ENCODE data around the gene TARS3.

TARS3 gene

DNA sequence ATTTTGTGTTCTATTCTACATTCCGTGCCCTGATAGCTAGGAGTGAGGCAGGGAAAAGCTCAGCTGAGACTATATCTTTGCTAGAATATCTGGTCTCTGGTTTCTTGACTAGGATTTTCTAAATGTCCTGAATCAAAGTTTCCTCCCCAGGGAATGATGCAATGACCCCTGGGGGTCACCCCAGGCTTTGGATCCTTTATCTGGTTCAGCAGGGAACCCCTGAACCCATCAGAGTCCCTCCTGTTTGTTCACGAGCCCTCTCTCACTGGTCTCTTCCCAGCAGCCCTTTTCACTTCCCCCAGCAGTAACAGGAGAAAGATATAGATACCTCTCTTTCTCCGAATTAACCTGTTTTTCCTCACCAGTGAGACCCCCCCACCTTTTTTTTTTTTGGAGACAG lies 86.4 kb downstream of the TARS3 start:
- Histone ChIP-seq H3K4me3 (ENCODE audit: low read depth in 1 of 2, low read length in 2 of 2) (no peak overlapping the region), H3K36me3 (ENCODE audit: insufficient read depth, low read length) (peaks cover 30% of the 10 kb centered on the region), H3K9ac (ENCODE audit: low read depth, low read length) (no peak overlapping the region), H2AFZ (ENCODE audit: low read depth, low read length) (no peak overlapping the region), H3K27me3 (ENCODE audit: insufficient read depth, low read length, poor library complexity) (no peaks in the 10 kb centered on the region), H3K4me2 (ENCODE audit: insufficient read depth, low read length) (no peak overlapping the region), H3K9me3 (ENCODE audit: insufficient read depth, low read length, severe bottlenecking) (no peaks in the 10 kb centered on the region), H3K79me2 (ENCODE audit: insufficient read depth, low read length) (peaks cover 3% of the 10 kb centered on the region; the same call in 1 of the 2 replicates), H3K4me1 (ENCODE audit: insufficient read depth, low read length) (peaks cover 22% of the 10 kb centered on the region), H4K20me1 (ENCODE audit: insufficient read depth, low read length) (peaks cover 7% of the 10 kb centered on the region; the same call in 1 of the 2 replicates), H3K27ac (ENCODE audit: low read length) (no peak overlapping the region)
- no peak for ATAC-seq (ENCODE audit: insufficient read depth, low read depth)
- no peak for TF ChIP-seq CTCF (IDR thresholded peaks at IDR 0.05; ENCODE audit: borderline replicate concordance, extremely low read depth, low read length, poor library complexity, severe bottlenecking)
- TF ChIP-seq EZH2 (IDR thresholded peaks at IDR 0.05; ENCODE audit: borderline replicate concordance, low read depth, low read length, severe bottlenecking): no peak
- no peak for DNase-seq

DNA sequence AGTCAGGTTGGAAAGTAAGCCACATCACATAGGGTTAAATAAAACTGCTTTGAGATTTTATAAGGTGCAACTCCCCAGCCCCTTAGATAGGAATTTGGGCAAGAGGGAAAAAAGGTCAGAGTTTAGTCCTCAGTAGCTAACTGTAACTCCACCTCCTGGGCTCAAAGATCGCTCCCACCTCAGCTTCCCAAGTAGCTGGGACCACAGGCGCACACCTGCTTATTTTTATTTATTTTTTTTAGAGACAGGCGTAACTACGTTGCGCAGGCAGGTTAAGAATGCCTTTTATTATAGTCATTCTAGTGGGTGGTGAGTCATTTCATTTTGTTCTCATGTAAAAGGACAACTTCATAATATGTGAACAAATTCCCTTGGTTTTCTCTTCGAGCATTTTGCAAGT lies 86.8 kb downstream of the TARS3 start:
- TF ChIP-seq EZH2 (IDR thresholded peaks at IDR 0.05; ENCODE audit: borderline replicate concordance, low read depth, low read length, severe bottlenecking): no peak
- no peak for TF ChIP-seq CTCF (IDR thresholded peaks at IDR 0.05; ENCODE audit: borderline replicate concordance, extremely low read depth, low read length, poor library complexity, severe bottlenecking)
- peaks cover 18% of the 10 kb centered on the region for H3K4me1 ChIP-seq (ENCODE audit: insufficient read depth, low read length)
- H3K27ac ChIP-seq (ENCODE audit: low read length): no peak overlapping the region
- DNase-seq: no peak
- no peak for ATAC-seq (ENCODE audit: insufficient read depth, low read depth)
- no peak overlapping the region for H3K4me3 ChIP-seq (ENCODE audit: low read depth in 1 of 2, low read length in 2 of 2)
- H2AFZ ChIP-seq (ENCODE audit: low read depth, low read length): no peak overlapping the region
- H4K20me1 ChIP-seq (ENCODE audit: insufficient read depth, low read length): peaks cover 6% of the 10 kb centered on the region; the same call in 1 of the 2 replicates
- H3K36me3 ChIP-seq (ENCODE audit: insufficient read depth, low read length): peaks cover 26% of the 10 kb centered on the region
- H3K9ac ChIP-seq (ENCODE audit: low read depth, low read length): no peak overlapping the region
- peaks cover 3% of the 10 kb centered on the region; the same call in 1 of the 2 replicates for H3K79me2 ChIP-seq (ENCODE audit: insufficient read depth, low read length)
- H3K27me3 ChIP-seq (ENCODE audit: insufficient read depth, low read length, poor library complexity): no peaks in the 10 kb centered on the region
- no peaks in the 10 kb centered on the region for H3K9me3 ChIP-seq (ENCODE audit: insufficient read depth, low read length, severe bottlenecking)
- no peak overlapping the region for H3K4me2 ChIP-seq (ENCODE audit: insufficient read depth, low read length)

DNA sequence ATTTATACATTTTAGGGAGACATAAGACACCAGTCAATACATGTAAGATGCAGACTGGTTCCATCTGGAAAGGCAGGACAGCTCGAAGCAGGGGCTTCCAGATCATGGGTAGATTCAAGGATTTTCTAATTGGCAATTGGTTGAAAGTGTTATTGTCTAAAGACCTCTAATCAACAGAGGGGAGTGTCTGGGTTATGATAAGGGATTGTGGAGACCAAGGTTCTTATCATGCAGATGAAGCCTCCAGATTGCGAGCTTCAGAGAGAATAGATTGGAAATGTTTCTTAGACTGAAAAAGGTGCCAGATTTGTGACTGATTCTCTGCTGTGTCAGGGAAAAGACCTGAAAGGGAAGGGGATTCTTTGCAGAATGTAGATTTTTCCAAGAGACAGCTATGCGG lies 87.2 kb downstream of the TARS3 start:
- Histone ChIP-seq H4K20me1 (ENCODE audit: insufficient read depth, low read length) (0 out of 2 replicates have a peak, but pooled peaks cover 3% of the 10 kb centered on the region), H3K79me2 (ENCODE audit: insufficient read depth, low read length) (peaks cover 3% of the 10 kb centered on the region; the same call in 1 of the 2 replicates), H3K9me3 (ENCODE audit: insufficient read depth, low read length, severe bottlenecking) (no peaks in the 10 kb centered on the region), H3K4me3 (ENCODE audit: low read depth in 1 of 2, low read length in 2 of 2) (no peak overlapping the region), H3K27ac (ENCODE audit: low read length) (no peak overlapping the region), H3K27me3 (ENCODE audit: insufficient read depth, low read length, poor library complexity) (no peaks in the 10 kb centered on the region), H3K36me3 (ENCODE audit: insufficient read depth, low read length) (peaks cover 22% of the 10 kb centered on the region), H3K9ac (ENCODE audit: low read depth, low read length) (no peak overlapping the region), H2AFZ (ENCODE audit: low read depth, low read length) (no peak overlapping the region), H3K4me2 (ENCODE audit: insufficient read depth, low read length) (no peak overlapping the region), H3K4me1 (ENCODE audit: insufficient read depth, low read length) (peaks cover 14% of the 10 kb centered on the region)
- ATAC-seq (ENCODE audit: insufficient read depth, low read depth) (no peak), DNase-seq (no peak)
- no peak for TF ChIP-seq CTCF (IDR thresholded peaks at IDR 0.05; ENCODE audit: borderline replicate concordance, extremely low read depth, low read length, poor library complexity, severe bottlenecking)
- no peak for TF ChIP-seq EZH2 (IDR thresholded peaks at IDR 0.05; ENCODE audit: borderline replicate concordance, low read depth, low read length, severe bottlenecking)

Measured in DND-41 (cell line).